HG03175 (cell line): ENCODE results near the gene RNF115.
A peak's percentile ranks its signal among the peaks of the same experiment; 100 is the strongest.

Source experiments
- ATAC-seq: cut with Tn5 transposase; IDR thresholded peaks from one replicate; pipeline ENCODE4 v1.9.1; 2021; ENCODE audit warnings: mild to moderate bottlenecking, moderate library complexity; ENCODE audit not compliant: unreplicated experiment

RNF115 gene

GRCh38 chr1:145707183-145707867 is 116.6 kb downstream of the RNF115 start, which contains the start of gene PDZK1:
Gene PDZK1 (minus strand): TSS chr1:145707368. CDS start chr1:145688021, 19,347 bp downstream.
- ATAC-seq, result no peak

GRCh38 chr1:145706086-145706664 is 117.7 kb downstream of the RNF115 start:
- no peak for ATAC-seq

GRCh38 chr1:145705622-145706021 is 118.3 kb downstream of the RNF115 start:
- ATAC-seq, result no peak

GRCh38 chr1:145702826-145703225 is 121.1 kb downstream of the RNF115 start:
- no peak for ATAC-seq

- ATAC-seq, result no peak
Measured at GRCh38 chr1:145702052-145702451, 121.8 kb downstream of the RNF115 start.

GRCh38 chr1:145701306-145701862 is 122.5 kb downstream of the RNF115 start:
- ATAC-seq, result no peak

- no peak for ATAC-seq
Measured at GRCh38 chr1:145696630-145696960, 127.3 kb downstream of the RNF115 start.

GRCh38 chr1:145695821-145696629 is 127.9 kb downstream of the RNF115 start:
- no peak for ATAC-seq

- no peak for ATAC-seq
Measured at GRCh38 chr1:145692785-145693443, 131.0 kb downstream of the RNF115 start.

- ATAC-seq, result peak; percentile 91
Measured at GRCh38 chr1:145690587-145691558, 133.0 kb downstream of the RNF115 start.

- ATAC-seq, result no peak
Measured at GRCh38 chr1:145689922-145690321, 134.0 kb downstream of the RNF115 start.

- no peak for ATAC-seq
Measured at GRCh38 chr1:145688924-145689323, 135.0 kb downstream of the RNF115 start.
